Activated B cell treated with CpG ODN at 0.5 μM for 24 hours (primary cell): ENCODE measurements around the gene C1orf115. TPM values are rescaled to one million over a fixed set of nuclear protein-coding genes. Genes with fewer than 3 reads are reported as not detected.

Experiments used
- ATAC-seq: fragments of 200-7000 bp; cut with Tn5 transposase; one replicate; pipeline ENCODE4 v1.10.0; 2021; ENCODE audit warnings: low read depth, mild to moderate bottlenecking, moderate library complexity
- CTCF ChIA-PET: fragments of 350-600 bp; sonication (Branson Sonifier 250); formaldehyde crosslinking; loops from one replicate; lab custom pipeline; 2021; ENCODE audit warnings: antibody characterized with exemption; lab: Charles Lee
- POLR2A ChIA-PET: fragments of 350-600 bp; sonication (Branson Sonifier 250); formaldehyde crosslinking; loops from one replicate; lab custom pipeline; 2021; ENCODE audit warnings: antibody characterized with exemption; lab: Charles Lee
- DNase-seq: peaks from one replicate; pipeline ENCODE4 v3.0.0; 2022
- H3K27ac Mint-ChIP-seq: one replicate; pipeline ENCODE4 v1.8.0; 2020; ENCODE audit warnings: mixed read lengths
- H3K27me3 Mint-ChIP-seq: one replicate; pipeline ENCODE4 v1.8.0; 2021; ENCODE audit warnings: mixed read lengths
- H3K36me3 Mint-ChIP-seq: one replicate; pipeline ENCODE4 v1.8.0; 2021; ENCODE audit warnings: low read depth, mixed read lengths
- H3K4me1 Mint-ChIP-seq: one replicate; pipeline ENCODE4 v1.8.0; 2021; ENCODE audit warnings: mixed read lengths
- H3K4me3 Mint-ChIP-seq: one replicate; pipeline ENCODE4 v1.8.0; 2020; ENCODE audit warnings: mild to moderate bottlenecking, mixed read lengths
- H3K9me3 Mint-ChIP-seq: one replicate; pipeline ENCODE4 v1.8.0; 2020; ENCODE audit warnings: mixed read lengths
- intact Hi-C: fragments of 100-400 bp; cut with micrococcal nuclease; formaldehyde crosslinking; loops from one replicate; pipeline ENCODE4 v1.15.1; 2024
- total RNA-seq: library from RNA; stranded (reverse); gene quantifications from 2 replicates; pipeline ENCODE4 v1.2.3, GENCODE V29; 2022
- TF ChIP-seq, protein P1 (sequence below): fragments of 200-600 bp; IDR thresholded peaks from one replicate; pipeline ENCODE4 v1.8.0; 2022; ENCODE audit warnings: antibody characterized with exemption, mild to moderate bottlenecking

C1orf115 gene
- total RNA-seq, 1 donor from 2014 or later: 19.6 TPM

DNA sequence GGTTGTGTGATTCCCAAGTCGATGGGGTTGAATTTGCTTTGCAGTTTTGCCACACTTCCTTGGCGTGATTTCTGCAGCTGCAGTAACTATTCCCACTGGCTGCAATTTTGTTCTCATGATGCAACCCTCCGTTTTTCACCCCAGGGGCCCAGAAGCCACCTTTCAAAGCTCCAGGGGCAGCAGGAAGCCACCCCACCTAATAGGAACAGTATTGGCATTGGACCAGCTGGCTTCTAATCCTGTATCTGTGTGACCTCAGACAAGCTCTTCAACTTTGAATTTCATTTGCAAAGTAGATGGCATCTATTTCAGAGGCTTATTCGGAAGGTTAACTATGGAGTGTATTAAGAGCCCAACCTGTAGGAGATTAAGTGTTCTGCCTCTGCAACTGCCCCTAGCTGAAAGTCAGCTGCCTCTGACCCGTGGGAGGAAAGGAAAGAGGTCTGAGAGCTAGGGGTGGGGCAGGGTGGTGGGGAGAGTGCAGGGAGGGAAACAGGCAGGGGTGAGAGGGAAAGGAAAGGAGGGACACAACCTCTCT, 12.6 kb downstream of the C1orf115 start:
- no peak overlapping the region for H3K27ac Mint-ChIP-seq
- CTCF ChIA-PET: interaction anchor here (1.5 to 2.5 kb wide), 3 partner anchors 11 to 74 kb away, joined by 3 to 8 read pairs (median 6); no protein-coding TSS in a partner anchor

DNA sequence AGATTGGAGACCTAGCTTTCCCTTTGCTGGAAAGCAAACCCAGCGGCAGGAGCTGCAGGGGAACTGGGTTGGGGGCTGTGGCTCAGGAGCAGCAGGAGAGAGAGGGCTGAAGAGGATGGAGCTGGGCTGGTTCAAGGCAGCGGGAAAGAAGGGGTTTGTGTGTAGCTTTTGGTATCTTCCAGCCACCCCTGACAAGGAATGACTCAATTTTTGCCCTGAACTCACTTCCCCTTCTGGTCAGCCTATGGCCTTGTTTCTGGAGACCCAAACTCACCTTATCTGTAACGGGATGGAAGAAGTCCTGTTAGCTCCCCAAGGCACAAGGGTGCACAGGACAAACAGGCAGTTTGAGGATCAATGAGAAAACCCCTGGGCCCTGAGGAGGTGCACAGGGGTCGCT, 13.1 kb downstream of the C1orf115 start:
- DNase-seq (no peak), ATAC-seq (no peak)
- peaks cover 13% of the 10 kb centered on the region for H3K4me1 Mint-ChIP-seq
- peaks cover 4% of the 10 kb centered on the region for H3K36me3 Mint-ChIP-seq
- no peak overlapping the region for H3K4me3 Mint-ChIP-seq
- H3K27me3 Mint-ChIP-seq: no peaks in the 10 kb centered on the region
- no peak overlapping the region for H3K27ac Mint-ChIP-seq
- POLR2A ChIA-PET: interaction anchor here (0.6 kb wide), 1 partner anchor 685 kb away, joined by 3 read pairs; no protein-coding TSS in a partner anchor
- CTCF ChIA-PET: interaction anchor here (1.5 to 2.5 kb wide), 3 partner anchors 12 to 73 kb away, joined by 3 to 8 read pairs (median 6); no protein-coding TSS in a partner anchor
- intact Hi-C loops: no loop called here
- no peaks in the 10 kb centered on the region for H3K9me3 Mint-ChIP-seq
- TF ChIP-seq, protein P1, sequence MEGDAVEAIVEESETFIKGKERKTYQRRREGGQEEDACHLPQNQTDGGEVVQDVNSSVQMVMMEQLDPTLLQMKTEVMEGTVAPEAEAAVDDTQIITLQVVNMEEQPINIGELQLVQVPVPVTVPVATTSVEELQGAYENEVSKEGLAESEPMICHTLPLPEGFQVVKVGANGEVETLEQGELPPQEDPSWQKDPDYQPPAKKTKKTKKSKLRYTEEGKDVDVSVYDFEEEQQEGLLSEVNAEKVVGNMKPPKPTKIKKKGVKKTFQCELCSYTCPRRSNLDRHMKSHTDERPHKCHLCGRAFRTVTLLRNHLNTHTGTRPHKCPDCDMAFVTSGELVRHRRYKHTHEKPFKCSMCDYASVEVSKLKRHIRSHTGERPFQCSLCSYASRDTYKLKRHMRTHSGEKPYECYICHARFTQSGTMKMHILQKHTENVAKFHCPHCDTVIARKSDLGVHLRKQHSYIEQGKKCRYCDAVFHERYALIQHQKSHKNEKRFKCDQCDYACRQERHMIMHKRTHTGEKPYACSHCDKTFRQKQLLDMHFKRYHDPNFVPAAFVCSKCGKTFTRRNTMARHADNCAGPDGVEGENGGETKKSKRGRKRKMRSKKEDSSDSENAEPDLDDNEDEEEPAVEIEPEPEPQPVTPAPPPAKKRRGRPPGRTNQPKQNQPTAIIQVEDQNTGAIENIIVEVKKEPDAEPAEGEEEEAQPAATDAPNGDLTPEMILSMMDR: no peak

More for the DNA sequence above, 12.6 kb downstream of the C1orf115 start:
- no peak for DNase-seq
- intact Hi-C loops: no loop called here
- Mint-ChIP-seq H3K27me3 (no peaks in the 10 kb centered on the region), H3K4me1 (peaks cover 8% of the 10 kb centered on the region), H3K9me3 (no peaks in the 10 kb centered on the region), H3K36me3 (peaks cover 8% of the 10 kb centered on the region), H3K4me3 (no peak overlapping the region)
- TF ChIP-seq, protein P1: no peak
- POLR2A ChIA-PET: interaction anchor here (0.6 kb wide), 1 partner anchor 847 kb away, joined by 4 read pairs; no protein-coding TSS in a partner anchor
- ATAC-seq: no peak

DNA sequence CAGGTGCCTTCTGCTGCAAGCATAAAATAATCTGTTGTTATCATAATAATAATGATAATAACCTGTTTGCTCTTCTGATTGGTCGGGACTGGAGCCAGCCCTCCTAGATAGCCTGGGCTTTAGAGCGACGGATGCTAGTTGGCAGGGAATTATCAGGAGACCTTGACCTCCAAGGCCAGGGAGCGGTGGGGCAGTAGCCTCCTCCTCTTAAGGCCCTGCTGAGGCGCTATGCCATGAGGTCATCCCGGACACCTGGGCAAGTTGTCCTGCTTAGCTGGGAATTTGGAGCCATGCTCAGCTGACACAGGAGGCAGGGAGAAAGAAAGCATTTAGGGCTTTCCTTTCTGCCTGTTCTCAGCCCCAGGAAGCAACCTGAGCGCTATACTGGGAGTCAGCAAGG, 15.6 kb downstream of the C1orf115 start:
- Mint-ChIP-seq H3K9me3 (no peaks in the 10 kb centered on the region), H3K4me3 (no peak overlapping the region)
- CTCF ChIA-PET: no interaction called here

DNA sequence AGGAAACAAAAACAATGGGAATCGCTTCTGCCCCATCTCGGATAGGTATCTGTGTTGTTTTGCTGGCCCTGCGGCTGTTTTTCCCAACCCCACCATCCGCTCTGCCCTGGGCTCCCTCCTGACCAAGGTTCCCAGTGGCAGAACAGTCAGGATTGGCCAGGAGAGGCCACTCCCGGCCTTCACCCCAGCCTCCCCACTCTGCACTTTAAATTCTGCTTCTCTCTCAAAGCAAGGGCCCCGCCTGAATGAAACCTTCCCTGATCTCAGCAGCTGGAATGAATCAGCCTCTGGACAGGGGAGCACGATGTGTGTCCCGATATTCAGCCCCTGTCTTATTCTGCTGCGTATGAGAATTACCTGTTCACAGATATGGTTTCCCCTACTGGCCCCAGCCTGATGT, 16.3 kb downstream of the C1orf115 start:
- Mint-ChIP-seq H3K36me3 (no peaks in the 10 kb centered on the region), H3K27ac (no peak overlapping the region), H3K27me3 (no peaks in the 10 kb centered on the region), H3K9me3 (no peaks in the 10 kb centered on the region), H3K4me3 (no peak overlapping the region), H3K4me1 (peaks cover 43% of the 10 kb centered on the region)
- intact Hi-C loops: no loop called here
- TF ChIP-seq, protein P1: no peak
- POLR2A ChIA-PET: no interaction called here
- CTCF ChIA-PET: no interaction called here
- ATAC-seq (no peak), DNase-seq (no peak)

More for the DNA sequence above, 15.6 kb downstream of the C1orf115 start:
- POLR2A ChIA-PET: interaction anchor here (1.5 kb wide), 1 partner anchor 15 kb away, joined by 3 read pairs; no protein-coding TSS in a partner anchor
- Mint-ChIP-seq H3K27ac (no peak overlapping the region), H3K36me3 (no peaks in the 10 kb centered on the region), H3K27me3 (no peaks in the 10 kb centered on the region), H3K4me1 (peaks cover 36% of the 10 kb centered on the region)
- no peak for DNase-seq
- TF ChIP-seq, protein P1: no peak
- intact Hi-C loops: no loop called here
- ATAC-seq: no peak

DNA sequence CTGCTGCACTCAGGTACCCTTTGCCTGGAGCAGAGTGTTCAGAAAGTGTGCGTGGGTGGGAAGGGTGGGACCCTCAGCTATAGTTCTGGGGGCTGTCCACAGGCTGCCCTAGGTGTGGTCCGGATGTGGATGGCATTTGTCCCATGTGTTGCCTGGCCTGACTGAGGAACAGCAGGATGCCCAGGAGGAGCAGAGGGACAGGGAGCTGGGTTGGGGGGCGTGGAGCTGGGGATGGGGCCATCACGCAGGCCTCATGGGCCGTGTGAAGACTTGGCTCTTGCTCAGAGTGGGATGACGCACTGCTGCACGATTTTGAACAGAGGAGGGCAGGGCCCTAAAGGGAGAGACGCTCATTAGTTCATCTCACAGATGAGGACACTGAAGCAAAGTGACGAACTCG, 17.0 kb downstream of the C1orf115 start:
- intact Hi-C loops: no loop called here
- DNase-seq (no peak), ATAC-seq (no peak)
- TF ChIP-seq, protein P1: no peak
- Mint-ChIP-seq H3K27ac (no peak overlapping the region), H3K4me3 (no peak overlapping the region), H3K36me3 (no peaks in the 10 kb centered on the region), H3K27me3 (no peaks in the 10 kb centered on the region), H3K9me3 (no peaks in the 10 kb centered on the region), H3K4me1 (peaks cover 42% of the 10 kb centered on the region)
- CTCF ChIA-PET: no interaction called here
- POLR2A ChIA-PET: no interaction called here
